Activated CD4-positive, alpha-beta T cell treated with anti-CD3 and anti-CD28 coated beads, Interleukin-2, Interleukin-6, amounts not matched to agents 100 ng/mL and 50 ng/mL, durations not matched to agents 16 hours and 8 hours (primary cell): ENCODE measurements around the gene SBF1.
"Not testable (repeated sequence)": the region's sequence is repeated elsewhere in the genome, so short reads cannot be mapped to it uniquely, and the experiment has no call there.

Source experiments
- DNase-seq: peaks from one replicate; pipeline ENCODE4 v3.0.0-alpha.2; 2020

Gene SBF1

GRCh38 chr22:50422046-50422445 is 52.8 kb downstream of the SBF1 start:
- no peak for DNase-seq

- DNase-seq = no peak
Measured at GRCh38 chr22:50420581-50420980, 54.3 kb downstream of the SBF1 start.

GRCh38 chr22:50420015-50420414 is 54.8 kb downstream of the SBF1 start:
- no peak for DNase-seq

- no peak for DNase-seq
Measured at GRCh38 chr22:50419116-50419515, 55.7 kb downstream of the SBF1 start.

- DNase-seq = no peak
Measured at GRCh38 chr22:50418624-50419023, 56.2 kb downstream of the SBF1 start.

GRCh38 chr22:50417411-50418210 is 57.2 kb downstream of the SBF1 start:
- no peak for DNase-seq

GRCh38 chr22:50416996-50417395 is 57.8 kb downstream of the SBF1 start:
- no peak for DNase-seq

GRCh38 chr22:50415426-50415825 is 59.4 kb downstream of the SBF1 start:
- no peak for DNase-seq

- DNase-seq = no peak
Measured at GRCh38 chr22:50414476-50415248, 60.2 kb downstream of the SBF1 start.

GRCh38 chr22:50408954-50409353 is 65.9 kb downstream of the SBF1 start:
- not testable (repeated sequence) for DNase-seq

- no peak for DNase-seq
Measured at GRCh38 chr22:50408311-50408710, 66.5 kb downstream of the SBF1 start.

GRCh38 chr22:50406416-50407170 is 68.2 kb downstream of the SBF1 start:
- DNase-seq = no peak

- DNase-seq = no peak
Measured at GRCh38 chr22:50403701-50404101, 71.1 kb downstream of the SBF1 start.

- no peak for DNase-seq
Measured at GRCh38 chr22:50401907-50402306, 72.9 kb downstream of the SBF1 start.

- no peak for DNase-seq
Measured at GRCh38 chr22:50400931-50401330, 73.9 kb downstream of the SBF1 start.

GRCh38 chr22:50400406-50400805 is 74.4 kb downstream of the SBF1 start:
- no peak for DNase-seq

- peak; percentile 29 for DNase-seq
Measured at GRCh38 chr22:50399751-50400331, 75.0 kb downstream of the SBF1 start.

GRCh38 chr22:50398831-50399648 is 75.8 kb downstream of the SBF1 start:
- no peak for DNase-seq

- DNase-seq = not testable (repeated sequence)
Measured at GRCh38 chr22:50397371-50398060, 77.3 kb downstream of the SBF1 start.

GRCh38 chr22:50396751-50397370 is 78.0 kb downstream of the SBF1 start:
- no peak for DNase-seq
